ENCODE data around the gene DUS3L.
"Not testable (repeated sequence)": the region's sequence is repeated elsewhere in the genome, so short reads cannot be mapped to it uniquely, and the experiment has no call there.

DUS3L gene

GRCh38 chr19:5772416-5772815 lies 18.5 kb downstream of the DUS3L start:
- DNase-seq (ENCODE audit: low spot score): no peak

GRCh38 chr19:5767949-5768348 lies 23.0 kb downstream of the DUS3L start:
- no peak for DNase-seq (ENCODE audit: low spot score)

GRCh38 chr19:5765220-5765619 lies 25.7 kb downstream of the DUS3L start:
- no peak for DNase-seq (ENCODE audit: low spot score)

- DNase-seq (ENCODE audit: low spot score): no peak
These were observed 28.2 kb downstream of the DUS3L start for GRCh38 chr19:5762608-5763217.

- DNase-seq (ENCODE audit: low spot score): no peak
These were observed 37.2 kb downstream of the DUS3L start for GRCh38 chr19:5753743-5754142.

GRCh38 chr19:5751709-5752108 lies 39.3 kb downstream of the DUS3L start:
- DNase-seq (ENCODE audit: low spot score): no peak

GRCh38 chr19:5749505-5749904 lies 41.5 kb downstream of the DUS3L start:
- DNase-seq (ENCODE audit: low spot score): no peak

GRCh38 chr19:5748920-5749319 lies 42.0 kb downstream of the DUS3L start:
- not testable (repeated sequence) for DNase-seq (ENCODE audit: low spot score)

- DNase-seq (ENCODE audit: low spot score): not testable (repeated sequence)
These were observed 46.0 kb downstream of the DUS3L start for GRCh38 chr19:5744999-5745398.

GRCh38 chr19:5743630-5744029 lies 47.3 kb downstream of the DUS3L start:
- DNase-seq (ENCODE audit: low spot score): no peak

- DNase-seq (ENCODE audit: low spot score): no peak
These were observed 48.9 kb downstream of the DUS3L start for GRCh38 chr19:5742051-5742450.

- DNase-seq (ENCODE audit: low spot score): no peak
These were observed 52.5 kb downstream of the DUS3L start for GRCh38 chr19:5738423-5738822.

All from kidney capillary endothelial cell (primary cell).